ENCODE results near the gene MCOLN3.
"Not testable (repeated sequence)": the region's sequence is repeated elsewhere in the genome, so short reads cannot be mapped to it uniquely, and the experiment has no call there.

Gene MCOLN3

DNA sequence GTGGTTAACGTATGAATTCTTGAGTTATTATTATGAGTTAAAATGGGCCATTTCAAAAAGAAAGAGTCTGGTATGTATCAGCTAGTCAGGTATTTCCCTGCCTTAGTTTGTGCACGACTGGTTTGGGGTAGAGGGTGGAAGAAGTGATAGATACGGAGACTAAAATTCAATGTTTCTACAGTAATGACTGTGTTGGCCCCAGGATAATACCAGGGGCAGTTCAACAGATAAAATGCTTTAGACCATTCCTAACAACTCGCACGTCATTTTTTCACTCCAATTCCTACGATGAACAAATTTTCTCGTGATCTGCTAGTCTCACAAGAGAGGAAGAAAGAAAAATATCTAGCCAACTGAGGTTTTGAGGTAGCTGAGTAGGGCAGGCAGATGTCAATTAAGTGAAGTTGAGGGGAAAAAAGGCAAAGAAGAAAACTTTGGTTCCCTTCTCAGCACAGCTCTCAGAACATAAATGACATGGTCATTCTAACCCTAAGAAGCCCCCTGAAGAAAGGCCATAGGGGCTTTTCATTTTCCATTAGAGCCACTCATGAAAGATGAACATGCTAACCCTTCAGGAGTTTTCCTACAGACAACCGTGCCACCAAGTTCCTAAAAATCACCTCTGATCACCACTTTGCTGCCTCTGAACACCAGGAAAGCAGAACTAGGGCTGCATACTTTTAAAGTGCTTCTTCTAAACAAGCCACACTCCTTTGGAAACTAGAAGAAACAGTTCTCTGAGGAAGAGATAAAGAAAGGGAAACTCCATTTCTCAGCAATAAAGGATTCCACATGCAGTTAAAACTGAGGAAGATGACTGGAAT, 57.0 kb downstream of the MCOLN3 start:
- no peak for DNase-seq (ENCODE audit: low spot score)

DNA sequence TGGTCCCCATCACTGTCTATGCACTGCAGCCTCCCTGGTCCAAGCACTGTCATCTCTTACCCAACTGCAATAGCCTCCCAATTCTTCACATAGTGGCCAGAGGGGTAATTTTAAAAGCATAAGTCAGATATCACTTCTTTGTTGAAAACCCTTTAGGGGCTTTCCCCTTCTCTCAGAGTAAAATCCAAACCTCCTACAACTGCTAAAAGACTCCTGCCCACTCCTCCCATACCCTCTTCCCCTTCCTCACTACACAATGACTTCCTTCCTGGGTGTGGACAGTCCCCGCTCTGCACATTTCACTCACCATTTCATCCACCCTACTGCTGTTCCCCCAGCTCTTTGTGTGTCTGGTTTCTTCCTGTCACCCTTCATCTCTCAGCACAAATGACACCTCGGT, 59.7 kb downstream of the MCOLN3 start:
- DNase-seq (ENCODE audit: low spot score) = no peak

DNA sequence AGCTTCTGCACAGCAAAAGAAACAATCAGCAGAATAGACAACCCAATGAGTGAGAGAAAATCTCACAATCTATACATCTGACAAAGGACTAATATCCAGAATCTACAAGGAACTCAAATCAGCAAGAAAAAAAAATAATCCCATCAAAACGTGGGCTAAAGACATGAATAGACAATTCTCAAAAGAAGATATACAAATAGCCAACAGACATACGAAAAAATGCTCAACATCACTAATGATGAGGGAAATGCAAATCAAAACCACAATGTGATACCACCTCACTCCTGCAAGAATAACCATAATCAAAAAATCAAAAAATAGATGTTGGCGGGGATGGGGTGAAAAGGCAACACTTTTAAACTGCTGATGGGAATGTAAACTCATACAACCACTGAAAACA, 61.7 kb downstream of the MCOLN3 start:
- not testable (repeated sequence) for DNase-seq (ENCODE audit: low spot score)

DNA sequence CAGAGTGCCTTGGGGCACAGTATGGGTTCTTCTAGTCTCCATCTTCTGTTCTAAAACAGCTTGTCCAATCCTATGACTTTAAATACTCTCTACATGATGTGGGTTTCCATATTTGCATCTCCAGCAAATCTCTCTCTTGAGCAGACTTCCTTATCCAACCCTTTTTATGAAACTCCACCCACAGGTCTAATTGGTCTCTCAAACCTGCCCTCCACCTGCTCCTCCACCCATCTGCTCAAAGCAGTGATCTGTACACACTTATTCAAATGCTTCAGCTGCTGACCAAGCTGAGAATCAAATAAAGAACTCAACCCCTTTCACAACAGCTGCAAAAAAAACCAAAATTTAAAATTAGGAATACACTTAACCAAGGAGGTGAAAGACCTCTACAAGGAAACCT, 62.9 kb downstream of the MCOLN3 start:
- DNase-seq (ENCODE audit: low spot score) = no peak

DNA sequence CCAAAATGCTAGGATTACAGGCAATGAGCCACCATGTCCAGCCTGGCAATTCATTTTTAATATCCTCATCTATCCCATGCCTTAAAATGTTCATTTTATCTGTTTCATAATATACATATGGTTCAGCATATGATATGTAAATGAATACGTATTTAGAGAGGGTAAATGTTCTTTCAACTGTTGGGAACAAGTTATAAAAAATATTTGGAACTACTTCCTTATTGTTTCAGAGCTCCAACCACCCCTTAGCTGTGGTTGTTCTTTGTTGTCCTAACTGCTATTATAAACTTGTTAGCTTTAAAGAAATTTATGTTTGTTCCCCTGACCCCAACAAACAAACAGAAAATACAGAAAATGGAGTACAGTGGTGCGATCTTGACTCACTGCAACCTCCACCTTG, 65.9 kb downstream of the MCOLN3 start:
- no peak for DNase-seq (ENCODE audit: low spot score)

DNA sequence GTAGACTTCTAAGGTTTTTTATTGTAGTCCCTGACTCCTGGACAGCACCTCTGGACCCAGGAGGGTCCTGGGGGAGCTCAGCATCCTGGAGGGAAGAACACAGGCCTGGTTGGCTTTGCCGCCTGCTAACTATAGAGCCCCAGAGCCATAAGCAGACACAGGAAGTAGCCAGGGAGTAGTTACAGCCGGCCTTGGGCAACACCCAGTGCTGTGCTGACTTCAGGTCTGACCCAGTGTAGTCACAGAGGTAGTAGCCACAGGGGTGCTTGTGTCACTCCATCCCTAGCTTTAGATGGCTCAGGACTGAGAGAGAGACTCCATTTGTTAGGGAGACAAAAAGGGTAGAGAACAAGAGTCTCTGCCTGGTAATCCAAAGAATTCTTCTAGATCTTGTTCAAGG, 73.3 kb downstream of the MCOLN3 start:
- no peak for DNase-seq (ENCODE audit: low spot score)

DNA sequence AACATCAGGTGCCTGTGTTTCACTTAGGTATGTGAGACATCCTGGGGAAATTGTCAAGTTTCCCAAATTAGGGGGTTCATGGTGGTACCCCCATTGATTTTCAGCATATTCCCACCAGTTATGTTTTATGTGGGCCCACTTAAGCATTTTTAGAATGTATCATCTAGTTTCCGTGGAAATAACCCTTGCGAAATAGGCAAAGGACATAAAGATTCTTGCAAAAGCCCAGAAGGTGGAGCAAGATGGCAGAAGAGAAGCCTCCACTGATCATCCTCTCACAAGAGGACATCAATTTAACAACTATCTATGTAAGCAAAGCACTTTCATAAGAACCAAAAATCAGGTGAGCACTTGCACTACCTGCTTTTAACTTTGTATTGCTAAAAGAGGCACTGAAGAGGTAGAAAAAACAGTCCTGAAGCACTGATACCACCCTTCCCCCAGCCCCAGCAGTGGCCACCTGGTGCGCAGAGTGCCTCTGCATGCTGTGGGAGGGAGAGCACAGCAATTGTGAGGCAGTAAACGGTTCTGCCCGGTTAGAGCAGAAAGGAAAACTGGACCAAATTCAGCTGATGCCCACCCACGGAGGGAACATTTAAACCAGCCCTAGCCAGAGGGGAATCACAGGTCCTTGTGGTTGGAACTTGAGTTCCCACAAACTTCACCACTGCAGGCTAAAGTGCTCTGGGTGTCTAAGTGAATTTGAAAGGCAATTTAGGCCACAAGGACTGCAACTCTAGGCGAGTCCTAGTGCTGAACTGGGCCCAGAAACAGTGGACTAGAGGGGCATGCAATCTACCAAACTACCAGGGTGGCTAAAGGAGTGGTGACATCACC, 74.6 kb downstream of the MCOLN3 start:
- DNase-seq (ENCODE audit: low spot score) = no peak

DNA sequence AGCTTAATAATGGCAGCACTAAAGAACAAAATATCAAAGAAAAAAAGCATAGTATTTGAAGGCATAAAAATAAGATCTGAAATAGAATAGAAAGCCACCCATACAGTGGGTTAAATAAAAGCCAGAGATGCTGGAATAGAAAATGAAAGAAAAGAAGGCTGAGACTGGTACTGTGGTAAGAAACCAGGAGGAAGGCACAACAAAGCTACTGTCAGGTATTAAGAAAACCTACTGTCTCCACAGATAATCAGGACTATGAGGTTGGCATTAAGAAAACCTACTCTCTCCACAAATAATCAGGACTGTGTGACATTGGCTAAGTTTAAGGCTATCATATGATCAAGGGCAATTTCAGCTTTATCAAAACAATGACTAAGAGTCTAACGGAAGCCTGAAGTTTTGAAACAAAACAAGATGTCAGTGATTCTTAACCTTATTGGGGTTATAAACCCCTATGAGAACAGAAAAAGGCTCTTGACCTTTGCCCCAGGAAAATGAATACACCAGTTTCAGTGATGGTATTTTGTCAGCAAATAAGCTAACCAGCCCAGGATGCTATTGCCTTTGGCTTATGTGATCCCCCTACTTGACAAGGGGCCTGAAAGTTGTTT, 75.8 kb downstream of the MCOLN3 start:
- no peak for DNase-seq (ENCODE audit: low spot score)

DNA sequence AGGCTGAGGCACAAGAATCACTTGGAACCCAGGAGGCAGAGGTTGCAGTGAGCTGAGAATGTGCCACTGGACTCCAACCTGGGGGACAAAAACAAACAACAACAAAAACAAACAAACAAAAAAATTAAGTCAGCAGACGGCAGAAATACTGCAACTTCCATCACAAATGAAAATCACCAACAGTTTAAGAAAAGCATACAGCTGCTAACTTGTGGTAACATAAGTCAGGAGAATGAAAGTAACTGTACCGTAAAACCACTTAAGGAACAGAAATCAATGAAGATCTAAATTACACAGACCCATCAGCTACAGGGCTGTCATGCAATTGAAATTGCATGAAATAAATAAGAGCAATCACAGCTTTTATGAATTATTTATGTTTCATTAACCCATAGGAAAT, 76.3 kb downstream of the MCOLN3 start:
- no peak for DNase-seq (ENCODE audit: low spot score)

DNA sequence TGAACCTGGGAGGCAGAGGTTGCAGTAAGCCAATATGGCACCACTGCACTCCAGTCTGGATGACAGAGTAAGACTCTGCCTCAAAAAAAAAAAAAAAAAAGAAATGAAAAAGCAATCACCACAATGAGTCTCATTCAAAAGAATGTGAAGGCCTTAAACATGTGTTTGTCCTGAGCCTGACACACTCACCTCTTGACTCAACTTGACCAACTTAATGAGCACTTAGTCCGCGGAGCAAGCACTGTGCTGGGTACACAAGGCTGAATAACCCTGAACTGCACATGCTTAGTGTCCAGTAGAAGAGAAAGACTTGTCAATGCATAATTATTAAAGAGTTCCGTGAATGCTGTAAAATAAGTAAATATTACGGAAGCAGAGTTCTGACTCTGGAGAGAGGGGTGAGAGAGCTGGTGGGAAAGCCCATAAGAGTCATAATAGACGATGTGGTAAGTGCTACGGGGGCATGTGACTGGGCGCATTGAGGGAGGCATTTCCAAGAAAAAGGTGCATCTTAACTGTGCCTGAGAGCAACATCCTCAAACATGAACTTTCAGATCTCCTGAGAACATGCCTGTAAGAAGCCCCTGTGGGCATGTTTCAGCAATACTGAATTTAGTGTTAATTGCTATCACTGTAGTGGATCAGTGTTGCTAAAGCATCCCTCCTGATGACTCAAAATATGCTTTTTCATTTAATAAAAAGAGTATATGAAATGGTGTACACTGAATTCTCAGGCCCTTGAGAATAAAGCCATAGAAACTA, 78.6 kb downstream of the MCOLN3 start:
- DNase-seq (ENCODE audit: low spot score) = no peak

DNA sequence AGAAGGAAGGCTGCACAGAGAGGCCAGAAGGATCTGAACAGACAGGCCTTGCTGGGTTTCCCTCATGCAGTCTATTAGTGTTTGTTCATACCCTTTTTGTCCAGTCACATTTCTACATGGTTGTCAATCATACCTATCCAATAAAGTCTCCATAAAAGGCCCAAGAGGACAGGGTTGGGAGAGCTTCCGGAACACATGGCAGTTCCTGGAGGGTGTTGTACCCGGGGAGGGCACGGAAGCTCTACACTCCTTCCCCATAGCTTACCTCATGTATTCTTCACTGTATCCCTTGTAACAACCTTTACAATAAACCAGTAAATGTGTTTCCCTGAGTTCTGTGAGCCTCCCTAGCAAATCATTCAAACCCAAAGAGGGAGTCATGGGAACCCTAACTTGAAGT, 79.4 kb downstream of the MCOLN3 start:
- no peak for DNase-seq (ENCODE audit: low spot score)

DNA sequence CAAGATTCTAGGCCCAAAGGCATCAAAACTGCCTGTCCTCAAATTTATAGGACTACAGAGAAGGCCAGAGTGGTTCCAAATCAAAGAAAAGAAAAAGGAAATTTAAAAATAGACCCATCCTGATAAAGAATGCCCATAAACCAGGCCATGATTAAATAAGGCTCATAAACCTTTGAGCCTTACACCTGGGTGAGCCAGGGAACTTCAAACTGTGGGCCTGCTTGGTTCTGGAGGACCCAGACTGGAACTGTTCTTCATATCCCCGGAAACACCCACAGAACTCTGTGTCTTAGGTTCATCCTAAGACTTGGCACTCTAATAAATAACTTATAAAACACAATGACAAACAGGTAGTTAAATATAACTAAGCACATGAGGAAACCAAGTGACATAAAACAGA, 80.2 kb downstream of the MCOLN3 start:
- DNase-seq (ENCODE audit: low spot score) = no peak
